PC-3 (cell line): ENCODE results near the gene FAM107B.

ENCODE experiments used
- EZH2 ChIP-seq: fragments of 300-600 bp; sonication (generic); IDR thresholded peaks from one replicate; pipeline ENCODE4 v1.6.1; 2017; ENCODE audit warnings: antibody characterized with exemption, mild to moderate bottlenecking, low read length; ENCODE audit not compliant: unreplicated experiment
- TF ChIP-seq, protein P1 (sequence below): fragments of 300-600 bp; sonication (generic); conservative IDR thresholded peaks from 2 replicates; pipeline ENCODE4 v1.5.1; 2017; ENCODE audit warnings: antibody characterized with exemption, low read depth, mild to moderate bottlenecking, low read length

DNA sequence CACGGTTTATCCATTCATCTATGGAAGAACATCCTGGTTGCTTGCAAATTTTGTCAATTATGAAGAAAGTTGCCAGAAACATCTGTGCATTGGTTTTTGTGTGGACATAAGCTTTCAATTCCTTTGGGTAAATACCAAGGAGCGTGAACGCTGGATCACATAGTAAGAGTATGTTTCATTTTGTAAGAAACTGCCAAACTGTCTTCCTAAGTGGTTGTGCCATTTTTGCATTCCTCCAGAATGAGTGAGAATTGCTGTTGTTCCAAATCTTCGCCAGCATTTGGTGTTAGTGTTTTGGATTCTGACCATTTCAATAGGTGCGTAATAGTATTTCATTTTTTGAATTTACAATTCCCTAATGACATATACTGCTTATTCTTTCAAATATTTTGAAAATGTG is 288.7 kb downstream of the FAM107B start:
- TF ChIP-seq, protein P1, sequence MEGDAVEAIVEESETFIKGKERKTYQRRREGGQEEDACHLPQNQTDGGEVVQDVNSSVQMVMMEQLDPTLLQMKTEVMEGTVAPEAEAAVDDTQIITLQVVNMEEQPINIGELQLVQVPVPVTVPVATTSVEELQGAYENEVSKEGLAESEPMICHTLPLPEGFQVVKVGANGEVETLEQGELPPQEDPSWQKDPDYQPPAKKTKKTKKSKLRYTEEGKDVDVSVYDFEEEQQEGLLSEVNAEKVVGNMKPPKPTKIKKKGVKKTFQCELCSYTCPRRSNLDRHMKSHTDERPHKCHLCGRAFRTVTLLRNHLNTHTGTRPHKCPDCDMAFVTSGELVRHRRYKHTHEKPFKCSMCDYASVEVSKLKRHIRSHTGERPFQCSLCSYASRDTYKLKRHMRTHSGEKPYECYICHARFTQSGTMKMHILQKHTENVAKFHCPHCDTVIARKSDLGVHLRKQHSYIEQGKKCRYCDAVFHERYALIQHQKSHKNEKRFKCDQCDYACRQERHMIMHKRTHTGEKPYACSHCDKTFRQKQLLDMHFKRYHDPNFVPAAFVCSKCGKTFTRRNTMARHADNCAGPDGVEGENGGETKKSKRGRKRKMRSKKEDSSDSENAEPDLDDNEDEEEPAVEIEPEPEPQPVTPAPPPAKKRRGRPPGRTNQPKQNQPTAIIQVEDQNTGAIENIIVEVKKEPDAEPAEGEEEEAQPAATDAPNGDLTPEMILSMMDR = no peak
- no peak for TF ChIP-seq EZH2
